ENCODE results near the gene CRIP2.

Gene CRIP2

DNA sequence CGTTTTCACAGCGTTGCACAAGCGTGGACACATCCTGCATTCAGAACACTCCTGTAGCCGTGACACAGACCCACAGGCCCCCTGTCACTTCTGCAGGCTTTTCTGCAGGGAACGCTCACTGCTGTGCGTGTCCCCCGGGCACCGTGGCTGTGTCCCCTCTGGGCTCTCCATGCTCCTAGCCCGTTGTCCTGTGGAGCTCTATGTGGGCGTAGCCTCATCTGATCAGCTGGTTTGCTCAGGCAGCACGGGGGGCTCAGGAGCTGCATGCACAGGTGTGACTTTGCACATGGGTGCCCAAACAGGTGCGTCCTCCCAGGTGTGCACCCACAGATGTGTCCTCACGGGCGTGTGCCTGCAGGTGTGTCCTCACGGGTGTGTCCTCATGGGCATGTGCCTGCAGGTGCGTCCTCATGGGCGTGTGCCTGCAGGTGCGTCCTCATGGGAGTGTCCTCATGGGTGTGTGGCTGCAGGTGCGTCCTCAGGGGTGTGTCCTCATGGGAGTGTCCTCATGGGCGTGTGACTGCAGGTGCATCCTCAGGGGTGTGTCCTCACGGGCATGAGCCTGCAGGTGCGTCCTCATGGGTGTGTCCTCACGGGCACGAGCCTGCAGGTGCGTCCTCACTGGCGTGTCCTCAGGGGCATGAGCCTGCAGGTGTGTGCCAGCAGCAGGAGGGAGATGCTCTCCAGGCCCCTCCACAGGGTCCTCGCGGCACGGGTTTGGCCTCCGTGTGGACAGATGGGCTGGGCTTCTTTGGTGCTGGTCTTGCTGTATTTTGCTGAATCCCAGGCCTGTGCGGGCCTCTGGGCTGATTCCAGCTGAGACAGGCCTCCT, 37.5 kb upstream of the CRIP2 start:
- no peak for DNase-seq (ENCODE audit: low read depth in 2 of 2)
- TF ChIP-seq, protein P1, sequence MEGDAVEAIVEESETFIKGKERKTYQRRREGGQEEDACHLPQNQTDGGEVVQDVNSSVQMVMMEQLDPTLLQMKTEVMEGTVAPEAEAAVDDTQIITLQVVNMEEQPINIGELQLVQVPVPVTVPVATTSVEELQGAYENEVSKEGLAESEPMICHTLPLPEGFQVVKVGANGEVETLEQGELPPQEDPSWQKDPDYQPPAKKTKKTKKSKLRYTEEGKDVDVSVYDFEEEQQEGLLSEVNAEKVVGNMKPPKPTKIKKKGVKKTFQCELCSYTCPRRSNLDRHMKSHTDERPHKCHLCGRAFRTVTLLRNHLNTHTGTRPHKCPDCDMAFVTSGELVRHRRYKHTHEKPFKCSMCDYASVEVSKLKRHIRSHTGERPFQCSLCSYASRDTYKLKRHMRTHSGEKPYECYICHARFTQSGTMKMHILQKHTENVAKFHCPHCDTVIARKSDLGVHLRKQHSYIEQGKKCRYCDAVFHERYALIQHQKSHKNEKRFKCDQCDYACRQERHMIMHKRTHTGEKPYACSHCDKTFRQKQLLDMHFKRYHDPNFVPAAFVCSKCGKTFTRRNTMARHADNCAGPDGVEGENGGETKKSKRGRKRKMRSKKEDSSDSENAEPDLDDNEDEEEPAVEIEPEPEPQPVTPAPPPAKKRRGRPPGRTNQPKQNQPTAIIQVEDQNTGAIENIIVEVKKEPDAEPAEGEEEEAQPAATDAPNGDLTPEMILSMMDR (IDR thresholded peaks at IDR 0.05; ENCODE audit: low read depth, low read length) = no peak

DNA sequence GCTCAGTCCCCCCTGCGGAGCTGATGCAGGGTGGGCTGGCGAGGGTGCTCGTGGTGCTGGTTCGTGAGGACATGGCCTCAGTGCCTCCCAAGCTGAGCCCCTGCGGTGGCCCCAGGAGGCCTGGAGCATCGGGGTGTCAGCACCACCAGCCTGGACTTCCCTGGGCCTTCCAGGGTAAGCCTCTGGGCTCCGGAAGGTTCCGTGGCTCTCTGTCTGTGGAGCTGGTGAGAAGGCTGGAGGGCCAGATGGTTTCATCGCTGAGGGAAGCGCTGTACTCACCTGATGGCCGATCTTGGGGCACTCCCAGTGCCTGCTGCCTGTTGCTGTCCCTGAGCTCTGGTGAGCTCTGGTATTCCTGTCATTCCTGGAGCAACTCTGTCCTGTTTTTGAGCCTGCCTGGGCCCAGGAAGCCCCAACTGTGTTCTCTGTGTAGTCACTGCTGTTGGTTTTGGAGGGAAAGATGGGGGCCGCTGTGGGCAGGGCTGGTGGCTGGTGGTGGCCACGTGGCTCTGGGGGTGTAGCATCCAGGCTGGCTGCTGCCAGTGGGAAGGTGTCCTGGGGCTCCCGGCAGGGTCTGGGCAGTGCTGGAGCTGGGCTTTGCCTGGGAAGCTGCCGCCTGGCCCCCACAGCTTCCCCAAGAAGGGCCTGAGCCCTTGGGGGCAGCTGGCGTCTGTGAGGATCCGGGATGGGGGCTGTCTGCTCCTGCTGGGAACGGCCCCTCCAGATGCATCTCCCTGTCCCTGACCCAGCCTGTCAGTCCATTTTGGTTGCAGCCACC, 36.7 kb upstream of the CRIP2 start:
- TF ChIP-seq, protein P1 (IDR thresholded peaks at IDR 0.05; ENCODE audit: low read depth, low read length) = no peak
- no peak overlapping the region for H3K4me3 ChIP-seq (replicated peaks in 1 of 2; ENCODE audit: low read depth in 2 of 2, low read length in 2 of 2)
- DNase-seq (ENCODE audit: low read depth in 2 of 2) = no peak

More for the DNA sequence above, 37.5 kb upstream of the CRIP2 start:
- H3K4me3 ChIP-seq (replicated peaks in 1 of 2; ENCODE audit: low read depth in 2 of 2, low read length in 2 of 2) = no peak overlapping the region

DNA sequence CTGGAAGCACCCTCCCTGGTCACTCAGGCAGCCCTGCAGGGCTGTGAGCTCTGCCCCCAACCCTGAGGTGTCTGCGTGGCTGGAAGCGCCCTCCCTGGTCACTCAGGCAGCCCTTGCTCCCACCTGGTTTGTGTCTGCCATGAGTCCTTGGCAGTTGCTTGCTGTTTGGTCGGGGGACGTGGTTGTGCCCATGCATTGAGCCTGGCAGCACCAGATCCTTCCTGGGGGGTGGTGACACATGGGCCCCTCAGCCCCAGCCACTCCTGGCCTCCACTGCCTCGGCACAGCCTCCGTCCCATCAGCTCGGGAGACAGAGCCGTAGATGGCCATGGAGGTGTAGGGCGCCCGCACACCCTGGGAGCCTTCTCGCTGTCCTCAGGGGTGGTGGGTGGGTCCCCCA, 35.4 kb upstream of the CRIP2 start:
- TF ChIP-seq, protein P1 (IDR thresholded peaks at IDR 0.05; ENCODE audit: low read depth, low read length) = no peak
- no peak overlapping the region for H3K4me3 ChIP-seq (replicated peaks in 1 of 2; ENCODE audit: low read depth in 2 of 2, low read length in 2 of 2)
- no peak for DNase-seq (ENCODE audit: low read depth in 2 of 2)

DNA sequence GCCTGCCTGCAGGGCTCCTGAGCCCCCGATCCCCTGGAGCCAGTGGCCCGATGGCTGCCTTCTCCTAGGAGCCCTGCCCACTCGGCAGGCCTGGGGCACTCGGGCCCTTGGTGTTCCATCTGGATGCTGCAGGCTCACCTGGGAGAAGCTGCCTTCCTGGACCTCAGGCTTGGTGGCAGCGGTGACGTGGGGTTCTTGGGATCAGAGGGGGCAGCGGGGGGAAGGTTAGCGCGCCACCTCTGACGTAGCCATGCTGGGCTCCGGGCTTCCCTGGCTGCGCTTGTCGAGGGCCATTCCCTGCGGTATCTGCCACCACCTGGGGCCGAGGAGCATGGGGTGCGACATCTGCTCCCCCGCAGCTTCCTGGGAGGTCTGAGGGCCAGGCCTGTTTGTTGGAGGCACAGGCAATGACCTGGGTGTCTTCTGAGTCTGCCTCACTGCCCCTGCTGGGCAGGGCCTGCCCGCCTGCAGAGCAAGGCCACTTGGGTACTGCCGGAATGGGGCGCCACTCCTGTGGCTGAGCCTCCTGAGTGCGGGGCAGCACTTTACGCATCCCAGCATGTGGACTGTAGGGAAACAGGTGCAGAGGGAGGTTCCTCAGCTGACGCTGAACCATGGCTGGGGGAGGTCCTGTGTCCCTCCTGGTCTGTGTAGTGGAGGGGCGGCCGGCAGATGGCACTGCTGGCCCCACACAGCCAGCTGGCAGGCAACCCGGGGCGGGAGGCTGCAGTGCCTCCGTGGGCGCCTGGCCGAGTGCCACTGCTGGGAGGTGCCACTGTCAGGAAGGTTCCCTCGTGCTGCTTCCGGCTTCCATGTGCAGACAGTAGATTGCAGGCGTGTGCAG, 34.7 kb upstream of the CRIP2 start:
- peak in 1 of 2 donors; percentile 6 for DNase-seq (ENCODE audit: low read depth in 2 of 2)
- no peak overlapping the region for H3K4me3 ChIP-seq (replicated peaks in 1 of 2; ENCODE audit: low read depth in 2 of 2, low read length in 2 of 2)
- TF ChIP-seq, protein P1 (IDR thresholded peaks at IDR 0.05; ENCODE audit: low read depth, low read length) = no peak

DNA sequence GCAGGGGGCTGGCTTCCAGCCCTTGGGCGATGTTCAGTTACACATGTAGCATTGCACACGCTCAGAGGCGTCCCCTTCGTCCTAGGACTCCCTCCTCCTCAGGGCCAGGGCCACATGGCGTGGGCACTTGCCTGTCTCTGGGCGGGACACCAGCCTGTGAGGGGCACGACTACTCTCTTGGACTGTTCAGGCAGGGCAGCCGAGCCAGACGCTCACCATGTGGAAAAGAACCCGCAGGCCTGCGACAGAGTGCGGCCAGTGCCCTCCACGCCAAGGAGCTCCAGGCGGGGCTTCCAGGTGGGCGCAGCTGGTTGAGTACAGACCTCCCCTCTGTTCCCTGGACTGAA, 34.1 kb upstream of the CRIP2 start:
- TF ChIP-seq, protein P1 (IDR thresholded peaks at IDR 0.05; ENCODE audit: low read depth, low read length) = no peak

DNA sequence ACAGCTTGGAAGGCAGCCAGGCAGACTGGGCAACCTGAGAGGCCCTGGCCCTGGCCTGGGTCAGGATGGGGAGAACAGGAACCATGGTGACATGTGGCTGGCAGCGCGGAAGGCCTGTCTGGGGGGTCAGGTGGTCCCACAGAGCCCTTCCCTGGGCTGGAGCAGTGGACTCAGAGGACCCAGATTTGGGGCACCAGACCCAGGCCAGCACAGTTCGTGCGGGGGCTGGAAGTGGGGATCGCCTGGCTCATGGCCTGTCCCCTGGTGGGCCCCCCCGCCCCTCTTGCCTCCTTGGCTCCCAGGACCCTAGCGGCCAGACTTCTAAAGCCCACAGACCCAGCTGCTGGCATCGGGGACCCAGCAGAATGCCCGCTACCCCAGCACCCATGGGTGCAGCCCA, 33.6 kb upstream of the CRIP2 start:
- DNase-seq (ENCODE audit: low read depth in 2 of 2) = no peak
- no peak overlapping the region for H3K4me3 ChIP-seq (replicated peaks in 1 of 2; ENCODE audit: low read depth in 2 of 2, low read length in 2 of 2)
- TF ChIP-seq, protein P1 (IDR thresholded peaks at IDR 0.05; ENCODE audit: low read depth, low read length) = no peak

More for the DNA sequence above, 34.1 kb upstream of the CRIP2 start:
- no peak overlapping the region for H3K4me3 ChIP-seq (replicated peaks in 1 of 2; ENCODE audit: low read depth in 2 of 2, low read length in 2 of 2)
- no peak for DNase-seq (ENCODE audit: low read depth in 2 of 2)

Measured in cardiac fibroblast (primary cell).